HepG2 (cell line): ENCODE results near the gene MIB1. TPM values are rescaled to one million over a fixed set of nuclear protein-coding genes. Genes with fewer than 3 reads are reported as not detected.

Experiments used
- ATAC-seq: fragments of 200-7000 bp; cut with Tn5 transposase; 3 replicates; pipeline ENCODE4 v1.9.1; 2020; ENCODE audit warnings: mild to moderate bottlenecking, moderate library complexity
- BruUV-seq: library from RNA; stranded (reverse); fragments of 400-500 nt; replicated peaks from 2 replicates; lab custom pipeline; 2021; lab: Mats Ljungman, UMichigan
- CTCF ChIA-PET: fragments of 300-600 bp; formaldehyde crosslinking; extraction: SDS; loops from one replicate; lab custom pipeline; 2021; ENCODE audit warnings: low total read pairs, inconsistent platforms, low intra/inter-chr PET ratio; lab: Yijun Ruan, JAX
- POLR2A ChIA-PET: fragments of 350-600 bp; sonication (Branson Sonifier 250); formaldehyde crosslinking; loops from one replicate; lab custom pipeline; 2020; ENCODE audit warnings: antibody characterized with exemption, inconsistent platforms; lab: Yijun Ruan, JAX
- DNase-seq: peaks from one replicate; pipeline ENCODE4 v3.0.0-alpha.2; 2015; ENCODE audit warnings: low spot score
- FAIRE-seq: peaks from 3 replicates; lab custom pipeline; 2011; peaks lifted over from hg19 to GRCh38; lab: Jason Lieb, UNC
- H2AFZ ChIP-seq: one replicate; pipeline ENCODE4 v1.6.1; 2011; ENCODE audit warnings: low read length, inconsistent platforms
- H3K27ac ChIP-seq: fragments of 300-600 bp; 3 replicates; pipeline ENCODE4 v1.8.0; 2011; ENCODE audit warnings: mixed run types, mild to moderate bottlenecking, mixed read lengths, low read length, inconsistent platforms; ENCODE audit not compliant: insufficient read depth; ENCODE audit errors: extremely low read length
- H3K27me3 ChIP-seq, 2 experiments: fragments of 200-600 bp in 1 of 2; 2 replicates in 1 of 2; 3 replicates in 1 of 2; pipeline versions ENCODE4 v1.6.0 to v1.8.0; 2011; ENCODE audit warnings: low read length in 2 of 2, mild to moderate bottlenecking in 2 of 2, moderate library complexity in 2 of 2, inconsistent platforms in 1 of 2; ENCODE audit not compliant: insufficient read depth in 2 of 2, control insufficient read depth in 1 of 2
- H3K36me3 ChIP-seq, 2 experiments: fragments of 200-600 bp in 1 of 2; replicated peaks in 1 of 2; 2 replicates in 1 of 2; 3 replicates in 1 of 2; pipeline versions ENCODE4 v1.5.1 to v1.8.0; 2011; ENCODE audit warnings: low read length in 2 of 2, inconsistent platforms in 1 of 2; ENCODE audit not compliant: insufficient read depth in 2 of 2, control insufficient read depth in 1 of 2
- H3K4me1 ChIP-seq: 2 replicates; pipeline ENCODE4 v1.5.1; 2012; ENCODE audit warnings: low read length, inconsistent platforms; ENCODE audit not compliant: insufficient read depth
- H3K4me2 ChIP-seq: 2 replicates; pipeline ENCODE4 v1.6.0; 2011; ENCODE audit warnings: low read depth, low read length, inconsistent platforms
- H3K4me3 ChIP-seq, 3 experiments: fragments of 200-600 bp in 1 of 3; sonication (generic), shearing (Covaris generic) in 1 of 3; replicated peaks in 1 of 3; 2 replicates each; pipeline ENCODE4 v1.5.1; 2011 to 2016; ENCODE audit warnings: low read length in 3 of 3, inconsistent platforms in 2 of 3, low read depth in 2 of 3, mild to moderate bottlenecking in 2 of 3, control low read depth in 1 of 3, mixed read lengths in 1 of 3; ENCODE audit not compliant: insufficient read depth in 1 of 3
- H3K79me2 ChIP-seq: one replicate; pipeline ENCODE4 v1.6.1; 2011; ENCODE audit warnings: low read length, inconsistent platforms; ENCODE audit not compliant: insufficient read depth
- H3K9ac ChIP-seq: 2 replicates; pipeline ENCODE4 v1.6.0; 2011; ENCODE audit warnings: mild to moderate bottlenecking, low read depth, low read length, inconsistent platforms; ENCODE audit not compliant: insufficient read depth
- H3K9me3 ChIP-seq: 2 replicates; pipeline ENCODE4 v1.5.1; 2012; ENCODE audit warnings: mild to moderate bottlenecking, low read length
- H4K20me1 ChIP-seq: 2 replicates; pipeline ENCODE4 v1.6.0; 2011; ENCODE audit warnings: inconsistent platforms, mild to moderate bottlenecking, low read length, moderate library complexity; ENCODE audit not compliant: insufficient read depth
- ASH2L ChIP-seq: fragments of 300-600, 200-600 bp; sonication (generic); IDR thresholded peaks from 2 replicates; pipeline ENCODE4 v1.7.0; 2017; ENCODE audit warnings: low read depth, mild to moderate bottlenecking, moderate library complexity, mixed read lengths, low read length; ENCODE audit not compliant: insufficient read length
- FOSL2 ChIP-seq: sonication (generic); formaldehyde crosslinking; IDR thresholded peaks from 2 replicates; pipeline ENCODE4 v1.4.0; 2020; ENCODE audit warnings: missing genetic modification reagents
- FOXK1 ChIP-seq: sonication (generic); formaldehyde crosslinking; IDR thresholded peaks from 2 replicates; pipeline ENCODE4 v1.4.0; 2020; ENCODE audit warnings: low read depth, missing genetic modification reagents, borderline replicate concordance
- GPN1 ChIP-seq: sonication (generic); formaldehyde crosslinking; IDR thresholded peaks from 2 replicates; pipeline ENCODE4 v1.5.1; 2020; ENCODE audit warnings: missing genetic modification reagents, borderline replicate concordance
- NONO ChIP-seq, 2 experiments: fragments of 450-650 bp in 1 of 2; sonication (generic) in 1 of 2; formaldehyde crosslinking in 1 of 2; IDR thresholded peaks in 1 of 2; conservative IDR thresholded peaks in 1 of 2; 2 replicates each; pipeline versions ENCODE4 v1.6.1 to v1.8.0; 2017 to 2022; ENCODE audit warnings: mild to moderate bottlenecking in 1 of 2, missing genetic modification reagents in 1 of 2, moderate library complexity in 1 of 2
- SETDB1 ChIP-seq: sonication (generic); formaldehyde crosslinking; IDR thresholded peaks from 2 replicates; pipeline ENCODE4 v1.5.1; 2020; ENCODE audit warnings: missing genetic modification reagents, mild to moderate bottlenecking, borderline replicate concordance
- ZNF589 ChIP-seq: sonication (generic); formaldehyde crosslinking; conservative IDR thresholded peaks from 2 replicates; pipeline ENCODE4 v1.8.0; 2022; ENCODE audit warnings: mild to moderate bottlenecking, moderate library complexity, missing genetic modification reagents
- WGBS: methylation state at CpG from one replicate; pipeline ENCODE4 v1.1.6; 2017; ENCODE audit warnings: low lambda C conversion rate; 5-methylcytosine and 5-hydroxymethylcytosine counted together
- in situ Hi-C: cut with HindIII; loops from 2 replicates; pipeline ENCODE4 v1.10.0; 2017; ENCODE audit warnings: low pct_unique_long_range_greater_than_20kb; ENCODE audit not compliant: extremely low pct_ligation_motif_present
- intact Hi-C: fragments of 100-400 bp; cut with micrococcal nuclease; formaldehyde crosslinking; loops from one replicate; pipeline ENCODE4 v1.10.0; 2022; ENCODE audit not compliant: unreplicated experiment
- polyA plus RNA-seq, 8 experiments: library from polyadenylated mRNA; depleted of rRNA in 3 of 8; stranded (reverse) in 7 of 8; unstranded in 1 of 8; fragments of >200 nt; fragmentation: Illumina TruSeq in 4 of 8; extraction: Trizol in 4 of 8; gene quantifications; 2 replicates each; pipeline versions ENCODE4 v1.2.1 to v1.2.3, GENCODE V29; 2011 to 2016; ENCODE audit warnings: low read depth in 4 of 8, missing spikeins in 1 of 8, mixed read lengths in 1 of 8; ENCODE audit not compliant: insufficient read depth in 1 of 8
- total RNA-seq, 5 experiments: library from RNA; depleted of rRNA; stranded (reverse); fragments of >200 nt; fragmentation: Illumina TruSeq; extraction: Trizol; gene quantifications; 2 replicates each; pipeline ENCODE4 v1.2.3, GENCODE V29; 2016; ENCODE audit warnings: low read depth in 1 of 5
- TF ChIP-seq, protein P1 (sequence below): sonication (generic); formaldehyde crosslinking; IDR thresholded peaks from 2 replicates; pipeline ENCODE4 v1.8.1; 2023; ENCODE audit warnings: mild to moderate bottlenecking, moderate library complexity, missing genetic modification reagents

Gene MIB1
- total and polyA plus RNA-seq, 2 of the 13 experiments (the other 11 are each of a cell fraction or from before 2014, with no cell fraction given), result 12.0 to 47.0 TPM

DNA sequence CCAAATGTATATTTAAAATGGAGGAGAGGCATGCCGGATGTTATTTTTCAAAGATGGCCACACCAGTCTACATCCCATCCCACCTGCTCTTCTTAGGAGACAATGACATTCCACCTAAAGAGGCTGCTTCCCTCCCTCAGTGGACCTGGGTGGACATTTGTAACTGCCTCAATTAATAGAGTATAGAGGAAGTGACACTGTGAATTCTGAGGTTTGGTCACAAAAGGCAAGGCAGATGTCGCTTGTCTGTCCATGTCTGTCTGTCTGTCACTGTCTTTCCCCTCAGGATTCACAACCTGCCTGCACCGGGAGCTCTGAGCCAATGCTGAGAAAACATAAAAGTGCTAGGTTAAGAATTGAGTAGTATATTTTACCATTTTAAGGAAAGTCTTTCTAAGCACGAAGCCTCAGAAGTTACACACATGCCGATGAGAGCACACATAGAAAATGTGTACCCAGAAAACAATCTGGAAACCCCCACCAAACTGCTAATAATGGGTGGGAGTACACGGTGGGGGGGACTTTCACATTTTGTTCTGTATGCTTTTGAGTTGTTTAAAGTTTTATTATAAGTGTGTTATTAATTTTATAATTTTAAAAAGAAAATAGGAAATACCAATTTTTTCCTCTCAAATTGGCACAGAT, 21.0 kb downstream of the MIB1 start:
- POLR2A ChIA-PET, result no interaction called here
- Histone ChIP-seq H4K20me1 (peaks cover 8% of the 10 kb centered on the region; the same call in 1 of the 2 replicates), H3K4me2 (no peak overlapping the region), H3K9ac (no peak overlapping the region), H2AFZ (no peak overlapping the region), H3K79me2 (peaks cover 73% of the 10 kb centered on the region), H3K4me3 (no peak overlapping the region), H3K4me1 (no peaks in the 10 kb centered on the region), H3K36me3 (peaks cover 2 to 10% of the 10 kb centered on the region in 2 experiments; a peak in 4 of 5 replicates)
- FAIRE-seq, result no peak
- DNase-seq, result no peak
- intact Hi-C loops, result no loop called here
- CTCF ChIA-PET, result no interaction called here
- TF ChIP-seq GPN1 (no peak), NONO (IDR thresholded peaks at IDR 0.05) (no peak), NONO (CRISPR knock-in tag; conservative IDR thresholded peaks at IDR 0.05) (no peak), SETDB1 (no peak), ZNF589 (CRISPR knock-in tag) (no peak), ASH2L (no peak), FOSL2 (CRISPR knock-in tag) (no peak), FOXK1 (no peak)
- TF ChIP-seq, protein P1, sequence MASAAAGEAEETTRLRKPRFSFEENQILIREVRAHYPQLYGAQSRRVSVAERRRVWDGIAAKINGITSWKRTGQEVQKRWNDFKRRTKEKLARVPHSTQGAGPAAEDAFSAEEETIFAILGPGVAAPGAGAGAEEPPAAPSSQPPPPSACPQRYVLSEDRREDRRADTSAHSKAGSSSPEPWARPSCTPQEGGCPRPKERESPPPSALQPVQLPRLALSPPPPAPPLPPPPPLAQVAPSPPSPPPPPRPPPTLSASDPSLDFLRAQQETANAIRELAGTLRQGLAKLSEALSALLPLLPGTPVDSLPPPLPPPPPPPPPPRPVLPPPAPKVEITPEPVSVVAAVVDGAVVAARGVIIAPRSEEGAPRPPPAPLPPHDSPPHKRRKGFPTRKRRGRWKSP (CRISPR knock-in tag), result no peak
- TF ChIP-seq, all 625 proteins: peak for 0
- BruUV-seq, result no TSS peak
- Histone ChIP-seq H3K27me3 (no peaks in the 10 kb centered on the region), H3K27ac (no peak overlapping the region), H3K9me3 (no peaks in the 10 kb centered on the region)
- in situ Hi-C loops, result no loop called here
- no peak for ATAC-seq
- WGBS, result 94% methylated on average over 6 of the region's 6 CpGs
